ENCODE data around the gene RAB3GAP1.

- no peak for TF ChIP-seq CTCF (IDR thresholded peaks at IDR 0.05)
- TF ChIP-seq POLR2A (IDR thresholded peaks at IDR 0.05), result no peak
These were observed 34.1 kb downstream of the RAB3GAP1 start for GRCh38 chr2:135086222-135086621.

All from adrenal gland (tissue), 5 donors.